NCI-H2171 (cell line): Measurements from ENCODE around the gene SLC51A.
"Not testable (repeated sequence)": the region's sequence is repeated elsewhere in the genome, so short reads cannot be mapped to it uniquely, and the experiment has no call there.

Source experiments
- DNase-seq: peaks from one replicate; lab custom pipeline; 2025; lab: John Stamatoyannopoulos, UW

Gene SLC51A

DNA sequence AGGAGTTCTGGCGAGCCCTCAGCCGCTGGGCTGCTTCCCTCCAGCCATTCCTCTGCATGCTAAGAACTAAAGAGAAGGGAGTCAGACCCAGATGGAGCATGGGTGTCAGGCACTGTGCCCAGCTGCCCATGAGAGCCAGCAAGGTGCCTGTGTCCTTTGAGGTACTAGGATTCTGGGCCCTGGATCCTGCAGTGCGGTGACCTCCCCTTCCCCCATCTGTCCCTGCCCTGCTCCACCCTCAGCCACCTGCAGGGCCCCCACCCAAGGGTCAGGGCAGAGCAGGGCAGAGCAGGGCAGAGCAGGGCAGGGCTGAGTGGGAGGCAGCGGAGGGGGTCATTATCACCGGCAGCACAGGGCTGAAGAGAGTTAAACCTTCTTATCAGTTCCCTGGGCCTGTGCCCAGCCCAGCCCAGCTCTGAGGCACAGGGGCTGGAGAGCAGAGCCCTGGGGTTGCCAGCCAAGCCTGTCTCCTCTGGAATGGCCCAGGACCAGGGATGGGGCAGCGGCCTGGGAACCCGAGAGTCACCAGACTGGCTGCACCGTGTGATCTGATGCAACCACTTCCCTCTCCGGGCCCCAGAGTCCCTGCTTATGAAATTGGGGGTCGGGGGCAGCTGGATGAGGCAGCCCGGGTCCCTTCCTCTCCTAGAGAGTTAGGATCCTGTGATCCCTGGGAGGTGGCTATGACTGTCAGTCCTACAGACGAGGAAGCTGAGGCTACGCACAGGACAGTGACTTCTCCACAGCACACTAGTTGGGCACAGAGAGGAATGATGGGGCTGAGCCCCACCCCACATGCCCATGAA is 22.4 kb upstream of the SLC51A start:
- DNase-seq: no peak

DNA sequence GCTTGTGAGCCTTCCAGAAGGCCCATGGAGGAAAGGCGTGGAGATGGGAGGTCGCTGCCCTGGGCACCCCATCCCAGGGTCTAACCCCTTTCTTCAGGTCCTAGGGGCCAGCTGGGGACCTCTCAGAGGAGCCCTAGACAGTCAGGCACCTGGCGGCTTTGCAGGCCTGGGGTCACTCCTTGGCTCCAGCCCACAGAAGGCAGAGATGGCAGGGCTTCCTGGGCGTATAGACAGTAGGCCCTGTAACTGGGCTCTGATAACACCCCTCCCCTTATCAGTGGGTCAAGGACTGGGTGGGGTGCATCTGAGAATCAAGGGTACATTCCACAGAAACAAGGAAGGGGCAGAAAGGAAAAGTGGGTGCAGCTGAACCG is 21.8 kb upstream of the SLC51A start:
- DNase-seq: no peak

DNA sequence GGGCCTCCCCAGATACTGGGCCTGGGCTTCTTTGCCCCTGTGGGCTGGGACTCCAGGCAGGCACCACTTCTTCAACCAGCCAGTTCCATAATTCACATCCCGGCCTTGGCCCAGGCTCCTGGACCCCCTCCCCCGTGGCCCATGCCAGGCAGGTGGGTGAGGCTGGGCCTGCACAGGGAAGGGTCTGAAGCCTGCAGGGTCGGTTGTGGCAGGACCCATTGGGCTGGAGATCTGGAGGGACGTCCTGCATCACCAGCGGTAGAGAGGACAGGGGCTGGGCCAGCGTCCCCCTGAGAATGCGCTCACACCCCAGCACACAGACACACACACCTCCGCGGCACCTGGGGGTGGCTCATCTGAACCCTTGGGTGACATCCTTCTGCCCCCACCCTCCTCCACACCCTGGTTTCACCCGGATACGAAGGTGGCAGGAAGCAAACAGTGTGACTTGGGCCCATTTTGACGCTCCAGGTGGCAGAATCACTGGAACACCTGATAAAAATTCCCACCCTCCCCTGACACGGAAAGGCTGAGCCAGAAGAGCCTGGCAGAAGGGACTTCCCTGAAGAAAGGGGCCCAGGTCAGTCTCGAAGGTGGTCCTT is 20.6 kb upstream of the SLC51A start:
- DNase-seq: no peak

DNA sequence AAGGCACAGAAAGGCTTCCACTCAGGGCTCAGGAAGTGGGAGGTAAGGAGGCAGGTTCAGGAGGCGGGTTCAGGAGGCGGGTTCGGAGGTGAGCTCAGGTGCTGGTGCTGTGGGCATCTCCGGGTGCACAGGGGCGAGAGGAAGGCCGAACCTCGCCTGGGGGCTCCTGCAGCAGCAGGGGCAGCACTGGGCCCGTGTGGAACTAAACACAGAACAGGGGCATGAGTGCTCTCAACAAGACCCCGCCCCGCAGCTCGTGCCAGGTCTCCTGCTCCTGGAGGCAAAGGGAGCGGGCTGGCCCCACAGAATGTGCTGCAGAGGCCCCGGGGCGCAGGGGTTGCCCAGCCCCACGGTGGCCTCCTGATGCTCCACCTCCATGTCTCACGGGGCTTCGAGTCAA is 18.8 kb upstream of the SLC51A start:
- DNase-seq: no peak

DNA sequence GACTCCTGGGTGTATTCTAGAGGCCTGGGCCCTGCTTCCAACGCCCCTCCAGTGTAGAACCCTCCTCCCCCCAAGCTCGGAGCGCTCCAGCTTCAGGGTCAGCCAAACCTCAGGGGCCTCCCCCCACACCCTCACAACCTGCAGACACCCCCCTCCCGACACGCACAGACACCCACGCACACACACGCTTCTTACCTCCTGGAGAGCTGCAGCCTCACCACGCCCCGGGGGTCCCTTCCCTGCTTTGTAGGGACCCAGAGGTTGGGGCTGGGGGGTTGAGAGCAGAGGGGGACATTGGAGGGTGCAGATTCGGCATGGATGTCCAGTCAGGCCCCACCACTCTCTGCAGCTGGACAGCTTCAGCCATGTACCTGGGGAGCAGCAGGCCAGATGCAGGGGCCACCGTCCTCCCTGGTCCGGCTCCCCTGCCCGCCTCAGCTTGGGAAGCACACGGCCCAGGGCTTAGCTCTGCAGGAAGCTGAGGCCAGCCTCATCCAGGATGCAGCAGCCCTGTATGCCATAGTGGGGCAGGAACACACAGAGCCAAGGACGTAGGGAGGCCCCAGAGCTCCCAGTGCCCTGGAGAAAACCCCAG is 18.2 kb upstream of the SLC51A start:
- DNase-seq: no peak

DNA sequence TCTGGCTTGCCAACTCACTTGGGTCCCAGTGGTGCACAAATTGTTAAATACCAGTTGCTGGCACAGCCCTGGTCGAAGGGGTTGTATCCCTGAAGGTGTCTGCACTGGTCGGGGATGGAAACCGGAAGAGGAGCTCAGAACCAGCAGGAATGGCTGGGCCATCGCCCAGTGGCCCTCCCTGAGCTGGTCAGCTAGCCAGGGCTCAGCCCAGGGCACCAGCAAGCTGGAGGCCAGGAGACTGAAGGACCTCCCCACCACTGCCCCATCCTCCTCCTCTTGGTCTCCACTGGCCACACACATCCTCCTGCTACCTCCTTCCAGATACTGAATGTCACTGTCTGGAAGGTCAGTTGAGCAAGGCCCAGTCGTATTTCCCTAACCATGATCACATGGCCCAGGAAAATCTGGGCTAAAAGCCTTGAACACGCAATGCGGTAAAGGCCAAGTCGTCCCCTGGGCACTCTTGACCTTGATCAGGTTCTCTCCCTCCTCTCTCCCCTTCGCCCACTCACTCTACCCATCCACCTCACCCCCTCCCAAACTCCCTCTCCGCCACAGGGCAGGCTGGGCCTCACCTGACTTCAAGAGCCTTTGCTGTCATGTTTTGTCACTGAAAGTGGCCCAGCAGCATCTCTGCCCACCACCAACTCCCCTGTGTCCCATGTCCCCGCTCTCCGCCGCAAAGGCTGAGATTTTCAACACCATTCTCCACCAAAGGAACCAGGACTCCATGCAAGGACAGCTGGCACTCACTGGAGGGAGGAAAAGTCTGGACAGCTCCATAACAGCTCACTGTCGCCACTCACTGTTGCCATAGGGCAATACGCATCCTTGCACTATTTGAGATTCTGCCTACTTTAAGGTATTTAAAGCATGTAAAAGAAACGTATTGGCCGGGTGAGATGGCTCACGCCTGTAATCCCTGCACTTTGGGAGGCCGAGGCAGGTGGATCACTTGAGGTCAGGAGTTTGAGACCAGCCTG is 17.3 kb upstream of the SLC51A start:
- no peak for DNase-seq

DNA sequence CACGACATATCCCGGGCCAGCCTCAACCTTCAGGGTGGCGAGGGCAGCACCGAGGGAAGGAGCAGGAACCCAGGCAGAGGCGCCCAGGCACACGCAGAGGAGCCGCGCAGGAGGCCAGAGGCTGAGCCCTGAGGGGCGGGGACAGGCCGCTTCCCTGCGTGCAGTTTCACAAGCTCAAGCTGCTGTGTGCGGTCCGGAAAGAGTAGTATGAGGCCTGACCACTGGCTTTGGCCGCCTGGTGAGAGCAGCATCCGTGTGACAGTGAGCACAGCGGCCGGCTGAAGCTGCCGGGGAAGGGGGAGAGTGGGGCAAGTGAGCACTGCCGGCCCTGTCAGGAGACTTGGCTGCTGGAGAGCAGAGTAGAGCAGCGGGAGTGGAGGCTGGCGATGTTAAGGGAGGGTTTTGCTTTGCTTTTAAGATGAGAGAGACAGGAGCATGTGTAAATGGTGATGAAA is 13.8 kb upstream of the SLC51A start:
- no peak for DNase-seq

DNA sequence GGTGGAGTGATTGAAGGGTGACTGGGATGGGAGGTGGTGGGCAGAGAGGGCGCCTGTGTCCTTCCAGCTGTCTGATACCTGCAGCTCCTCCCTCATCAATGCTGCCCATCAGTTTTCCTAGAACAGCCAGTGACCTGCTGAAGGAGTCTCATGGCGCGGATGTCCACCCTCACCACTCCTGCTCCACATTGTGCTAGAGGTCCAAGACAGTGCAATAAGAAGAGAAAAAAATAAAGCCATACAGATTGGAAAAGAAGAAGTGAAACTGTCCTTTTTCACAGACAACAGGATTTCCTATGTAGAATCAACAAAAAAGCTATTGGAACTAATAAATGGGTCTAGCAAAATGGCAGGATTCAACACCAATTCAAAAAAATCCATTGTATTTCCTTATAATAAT is 12.5 kb upstream of the SLC51A start:
- DNase-seq: no peak

DNA sequence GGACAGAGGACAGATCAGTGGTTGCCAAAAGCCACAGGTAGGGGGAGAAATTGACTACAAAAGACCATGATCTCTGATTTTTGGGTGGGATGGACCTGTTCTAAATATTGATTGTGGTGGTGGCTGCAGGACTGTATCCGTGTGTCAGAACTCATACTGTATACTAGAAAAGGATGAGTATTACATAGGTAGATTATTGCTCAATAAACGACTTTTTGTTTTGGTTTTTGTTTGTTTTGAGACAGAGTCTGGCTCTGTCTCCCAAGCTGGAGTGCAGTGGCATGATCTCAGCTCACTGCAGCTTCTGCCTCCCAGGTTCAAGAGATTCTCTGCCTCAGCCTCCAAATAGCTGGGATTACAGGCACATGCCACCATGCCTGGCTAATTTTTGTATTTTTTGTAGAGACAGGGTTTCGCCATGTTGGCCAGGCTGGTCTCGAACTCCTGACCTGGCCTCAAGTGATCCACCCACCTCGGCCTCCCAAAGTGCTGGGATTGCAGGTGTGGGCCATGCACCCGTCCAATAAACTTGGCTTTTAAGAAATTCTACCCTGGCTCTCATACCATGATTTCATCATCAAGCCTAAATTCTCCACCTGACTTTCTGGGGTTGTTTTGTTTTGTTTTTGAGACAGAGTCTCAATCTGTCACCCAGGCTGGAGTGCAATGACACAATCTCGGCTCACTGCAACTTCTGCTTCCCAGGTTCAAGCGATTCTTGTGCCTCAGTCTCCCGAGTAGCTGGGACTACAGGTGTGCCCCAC is 10.7 kb upstream of the SLC51A start:
- DNase-seq: not testable (repeated sequence)

DNA sequence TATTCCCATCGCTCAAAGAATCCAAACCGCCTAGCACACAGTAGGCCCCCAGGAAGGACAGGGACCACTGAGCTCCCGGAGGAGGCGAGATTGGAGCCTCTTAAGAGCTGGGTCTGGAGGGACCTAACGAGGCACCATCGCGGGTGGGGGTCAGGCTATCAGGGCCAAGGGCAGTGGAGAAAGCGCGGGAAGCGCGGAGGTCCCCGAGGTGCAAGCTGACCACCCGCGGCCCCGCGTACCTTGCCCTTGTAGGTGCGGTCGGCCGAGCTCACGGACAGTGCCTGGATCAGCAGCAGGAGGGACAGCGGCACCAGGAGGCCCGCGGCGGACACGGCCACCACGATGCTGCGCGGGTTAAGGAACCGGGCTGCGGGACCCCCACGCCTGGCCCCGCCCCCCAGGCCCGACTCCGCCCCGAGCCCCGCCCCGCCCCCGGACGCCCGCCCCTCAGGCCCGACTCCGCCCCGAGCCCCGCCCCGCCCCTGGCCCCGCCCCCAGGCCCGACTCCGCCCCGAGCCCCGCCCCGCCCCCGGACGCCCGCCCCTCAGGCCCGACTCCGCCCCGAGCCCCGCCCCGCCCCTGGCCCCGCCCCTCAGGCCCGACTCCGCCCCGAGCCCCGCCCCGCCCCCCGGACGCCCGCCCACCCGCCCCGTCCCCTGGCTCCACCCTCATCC is 9.0 kb upstream of the SLC51A start:
- no peak for DNase-seq

DNA sequence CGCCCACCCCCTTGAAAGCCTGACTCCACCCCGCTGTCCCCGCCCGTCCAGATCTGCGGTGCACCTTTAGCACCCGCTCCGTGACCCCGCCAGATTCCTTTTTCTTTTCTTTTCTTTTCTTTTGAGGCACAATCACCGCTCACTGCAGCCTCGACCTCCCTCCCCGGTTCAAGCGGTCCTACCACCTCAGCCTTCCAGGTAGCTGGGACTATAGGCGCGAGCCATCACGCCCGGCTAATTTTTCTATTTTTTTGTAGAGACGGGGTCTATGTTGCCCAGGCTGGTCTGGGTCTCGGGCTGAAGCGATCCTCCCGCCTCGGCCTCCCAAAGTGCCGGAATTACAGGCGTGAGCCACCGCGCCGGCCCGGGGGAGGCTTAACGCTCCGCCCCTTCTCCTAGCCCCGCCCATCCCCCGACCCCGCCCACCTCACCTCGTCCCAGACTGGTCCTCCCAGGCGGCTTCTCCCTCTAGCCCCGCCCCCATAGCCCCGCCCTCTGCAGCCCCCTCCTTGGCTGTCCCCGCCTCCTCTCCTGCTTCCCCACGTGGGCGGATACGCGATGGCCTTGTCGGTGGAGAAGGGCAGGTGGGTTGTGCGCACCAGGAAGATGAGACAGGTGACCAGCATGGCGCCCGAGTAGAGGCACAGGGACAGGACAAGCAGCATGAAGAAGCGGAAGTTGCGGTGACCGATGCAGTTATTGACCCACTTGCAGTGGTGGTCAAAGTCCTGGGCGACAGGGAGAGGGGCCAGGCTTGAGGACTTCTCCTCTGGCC is 8.3 kb upstream of the SLC51A start:
- no peak for DNase-seq

DNA sequence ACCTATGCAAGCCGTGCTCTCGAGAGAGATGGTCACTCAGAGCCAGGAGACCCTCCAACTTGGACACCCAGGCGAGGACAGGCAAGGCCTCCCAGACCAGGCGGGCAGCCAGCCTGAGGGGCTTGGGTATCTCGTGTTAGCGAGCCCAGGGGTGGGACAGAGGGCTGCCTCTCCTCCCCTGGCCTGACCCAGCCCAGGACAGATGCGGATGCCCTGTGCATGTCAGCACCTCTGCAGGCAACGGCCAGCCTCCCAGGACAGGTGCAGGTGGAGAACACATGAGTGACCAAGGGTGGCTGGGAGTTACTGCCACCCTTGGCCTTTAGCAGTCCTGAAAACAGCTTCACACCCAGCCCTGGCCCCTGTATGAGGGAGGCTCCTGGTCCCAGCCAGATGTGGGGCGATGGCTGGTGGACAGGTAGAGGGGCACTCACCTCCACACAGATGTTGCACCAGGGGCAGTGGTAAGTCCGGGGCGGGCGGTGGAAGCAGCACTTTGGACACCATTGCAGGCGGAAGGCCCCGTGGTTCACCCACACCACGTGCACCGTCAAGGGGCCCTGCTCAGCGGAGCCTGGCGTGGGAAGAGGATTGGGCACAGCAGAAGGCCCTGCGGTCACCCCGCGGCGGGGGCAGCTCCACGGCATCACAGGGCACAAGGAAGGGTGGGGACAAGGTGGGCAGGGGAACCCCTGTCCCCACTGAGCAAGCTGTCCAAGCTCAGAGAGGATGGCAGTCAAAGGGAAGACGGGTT is 7.2 kb upstream of the SLC51A start:
- no peak for DNase-seq

DNA sequence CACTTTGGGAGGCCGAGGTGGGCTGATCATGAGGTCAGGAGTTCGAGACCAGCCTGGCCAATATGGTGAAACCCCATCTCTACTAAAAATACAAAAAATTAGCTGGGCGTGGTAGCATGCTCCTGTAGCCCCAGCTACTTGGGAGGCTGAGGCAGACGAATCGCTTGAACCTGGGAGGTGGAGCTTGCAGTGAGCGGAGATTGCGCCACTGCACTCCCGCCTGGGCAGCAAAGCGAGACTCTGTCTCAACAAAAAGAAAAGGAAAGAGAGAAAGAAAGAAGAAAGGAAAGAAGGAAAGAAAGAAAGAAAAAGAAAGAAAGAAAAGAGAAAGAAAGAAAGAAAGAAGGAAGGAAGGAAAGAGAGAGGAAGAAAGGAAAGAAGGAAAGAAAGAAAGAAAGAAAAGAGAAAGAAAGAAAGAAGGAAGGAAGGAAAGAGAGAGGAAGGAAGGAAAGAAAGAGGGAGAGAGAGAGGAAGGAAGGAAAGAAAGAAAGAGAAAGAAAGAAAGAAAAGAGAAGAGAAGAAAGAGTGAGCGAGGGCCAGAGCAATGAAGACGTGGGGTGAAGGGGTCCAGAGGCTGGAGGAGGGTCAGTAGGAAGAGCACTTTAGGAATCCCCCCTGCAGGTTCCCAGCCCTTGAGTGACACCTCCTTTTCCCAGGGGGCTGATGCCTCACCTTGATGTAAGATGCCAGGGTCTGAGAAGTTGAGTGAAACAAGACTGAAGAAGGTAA is 6.2 kb upstream of the SLC51A start:
- not testable (repeated sequence) for DNase-seq

DNA sequence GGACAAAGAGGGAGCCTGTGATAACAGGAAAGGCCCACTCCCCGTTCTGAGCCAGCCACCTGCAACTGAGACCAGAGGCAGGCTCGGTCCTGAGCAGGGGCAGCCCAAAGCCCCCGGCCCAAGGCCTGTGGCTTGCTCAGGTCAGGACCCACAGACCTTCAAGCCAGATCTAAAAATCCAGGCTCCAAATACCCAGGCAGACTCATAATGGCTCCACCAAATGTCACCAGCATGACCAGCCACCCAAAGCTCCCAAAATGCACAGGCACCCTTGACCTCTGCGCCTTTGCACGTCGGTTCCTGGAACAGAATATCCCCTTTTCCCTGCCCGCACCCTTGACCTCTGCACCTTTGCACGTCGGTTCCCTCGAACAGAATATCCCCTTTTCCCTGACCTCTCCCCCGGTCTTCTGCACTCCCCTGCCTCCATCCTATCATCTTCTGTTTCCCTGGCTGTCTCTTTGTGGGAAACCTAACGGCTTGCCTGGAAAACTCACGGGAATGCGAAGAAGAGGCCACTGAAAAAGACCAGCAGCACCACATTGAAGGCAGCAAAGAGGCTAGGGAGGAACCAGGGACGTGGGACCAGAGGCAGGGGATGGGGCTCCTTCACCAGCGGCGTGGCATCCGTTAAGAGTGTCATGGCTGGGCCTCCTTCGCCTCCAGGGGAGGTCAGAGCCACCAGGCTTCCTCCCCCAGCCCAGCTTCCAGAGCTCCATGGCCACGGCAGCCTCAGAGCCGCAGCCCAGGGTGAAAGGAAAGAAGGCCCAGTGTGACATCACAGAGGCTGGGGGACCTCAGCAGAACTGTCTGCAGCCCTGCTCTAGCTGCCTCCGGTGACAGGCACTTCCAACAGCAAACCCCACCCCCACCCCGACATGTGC is 5.4 kb upstream of the SLC51A start, which contains the start of gene ZDHHC19:
TSS of gene ZDHHC19 (minus strand) at position 728 of the 884 bp plus-strand sequence. CDS start at position 643, 85 bp downstream.
- DNase-seq: no peak

DNA sequence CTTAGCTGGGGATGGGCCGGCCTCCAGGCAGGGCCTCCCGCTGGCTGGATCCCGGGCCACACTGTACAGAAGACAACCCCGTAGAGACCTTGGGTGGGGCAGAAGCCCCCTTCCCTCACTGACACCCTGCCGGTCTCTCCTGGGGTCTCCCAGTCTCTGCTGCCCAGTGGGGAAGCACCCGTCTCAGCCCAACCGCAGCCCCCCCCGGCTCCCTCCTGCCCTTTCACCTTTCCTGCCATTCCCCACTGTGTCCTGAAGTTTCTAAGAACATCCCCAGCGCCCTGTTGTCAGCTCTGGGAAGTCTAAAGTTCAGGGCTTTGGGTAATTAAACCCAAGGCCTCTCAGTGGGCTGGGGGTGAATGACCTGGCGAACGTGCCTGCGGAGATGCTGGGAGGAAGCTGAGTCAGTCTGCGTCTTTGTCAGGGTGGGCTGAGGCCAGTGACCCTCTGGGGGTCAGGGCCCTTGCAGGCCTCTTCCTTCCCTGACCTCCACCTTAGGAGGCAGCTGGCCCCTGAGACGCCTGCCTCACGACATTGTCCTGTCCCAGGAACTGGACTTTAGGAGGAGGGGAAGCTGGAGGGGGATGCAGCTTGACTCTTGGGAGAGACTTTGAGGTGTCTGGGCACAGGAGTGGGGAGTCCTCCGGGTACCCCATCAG is 1.4 kb upstream of the SLC51A start:
- DNase-seq: no peak

DNA sequence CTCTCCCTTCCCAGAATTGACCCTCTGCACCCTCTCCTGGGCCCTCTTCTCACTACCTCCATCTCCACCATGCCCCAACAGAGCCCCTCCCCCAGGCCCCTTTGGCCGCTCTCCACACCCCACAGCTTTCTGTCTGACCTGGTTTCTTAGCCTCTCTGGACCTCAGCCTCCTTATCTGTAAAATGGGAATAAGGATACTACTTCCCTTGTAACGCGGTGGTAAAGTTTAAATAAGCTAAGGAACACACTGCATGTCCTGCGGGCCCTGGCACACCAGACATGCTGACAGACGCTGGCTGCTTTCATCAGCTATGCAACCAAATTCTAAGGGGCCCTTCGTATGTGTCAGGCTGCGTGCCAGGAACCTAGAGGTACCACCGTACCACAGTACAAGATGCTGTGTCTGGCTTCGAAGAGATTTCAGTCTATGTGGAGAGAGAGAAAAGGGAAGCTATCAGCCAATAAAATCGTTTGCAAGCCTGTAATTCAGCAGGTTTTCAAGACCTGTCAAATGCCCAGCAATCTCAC is 777 bp upstream of the SLC51A start:
- no peak for DNase-seq
